NK-92 (cell line): ENCODE data around the gene ZNF649.
"Not testable (repeated sequence)": the region's sequence is repeated elsewhere in the genome, so short reads cannot be mapped to it uniquely, and the experiment has no call there.

ENCODE experiments used
- DNase-seq: peaks from one replicate; lab custom pipeline; 2025; ENCODE audit not compliant: unreplicated experiment; lab: John Stamatoyannopoulos, UW

ZNF649 gene

GRCh38 chr19:51904331-51905165 lies at the start of gene ZNF649:
Gene ZNF649 (minus strand): TSS chr19:51905017. CDS start chr19:51900107, 4,910 bp downstream.
- DNase-seq = no peak

GRCh38 chr19:51948975-51949374 lies 44.2 kb upstream of the ZNF649 start:
- no peak for DNase-seq

- no peak for DNase-seq
Measured at GRCh38 chr19:51946602-51947001, 41.8 kb upstream of the ZNF649 start.

GRCh38 chr19:51944798-51945552 lies 40.2 kb upstream of the ZNF649 start:
- DNase-seq = no peak

- DNase-seq = no peak
Measured at GRCh38 chr19:51938936-51939335, 34.1 kb upstream of the ZNF649 start.

GRCh38 chr19:51931921-51932320 lies 27.1 kb upstream of the ZNF649 start:
- no peak for DNase-seq

GRCh38 chr19:51927859-51928258 lies 23.0 kb upstream of the ZNF649 start:
- no peak for DNase-seq

GRCh38 chr19:51926784-51927741 lies 22.2 kb upstream of the ZNF649 start, which contains the start of gene ZNF613:
Gene ZNF613 (plus strand): TSS chr19:51927472. CDS start chr19:51936221, 8,749 bp downstream.
- DNase-seq = no peak

- DNase-seq = no peak
Measured at GRCh38 chr19:51926426-51926783, 21.6 kb upstream of the ZNF649 start.

- no peak for DNase-seq
Measured at GRCh38 chr19:51921949-51922348, 17.1 kb upstream of the ZNF649 start.

- no peak for DNase-seq
Measured at GRCh38 chr19:51919606-51920005, 14.8 kb upstream of the ZNF649 start.

GRCh38 chr19:51916167-51916566 lies 11.3 kb upstream of the ZNF649 start:
- DNase-seq = no peak

GRCh38 chr19:51915324-51915867 lies 10.6 kb upstream of the ZNF649 start:
- no peak for DNase-seq

GRCh38 chr19:51907981-51908380 lies 3.2 kb upstream of the ZNF649 start:
- not testable (repeated sequence) for DNase-seq

- DNase-seq = not testable (repeated sequence)
Measured at GRCh38 chr19:51906108-51906507, 1.3 kb upstream of the ZNF649 start.

- not testable (repeated sequence) for DNase-seq
Measured at GRCh38 chr19:51905639-51906038, 822 bp upstream of the ZNF649 start.

- DNase-seq = no peak
Measured at GRCh38 chr19:51905206-51905605, 389 bp upstream of the ZNF649 start.

- no peak for DNase-seq
Measured at GRCh38 chr19:51903192-51903591, 1.6 kb downstream of the ZNF649 start.

GRCh38 chr19:51901860-51902259 lies 3.0 kb downstream of the ZNF649 start:
- no peak for DNase-seq

- no peak for DNase-seq
Measured at GRCh38 chr19:51891193-51891747, 13.5 kb downstream of the ZNF649 start.
